Measurements from ENCODE around the gene EIF1B.

- TF ChIP-seq FOXA1 (IDR thresholded peaks at IDR 0.05): no peak
- TF ChIP-seq HDGF (IDR thresholded peaks at IDR 0.05; ENCODE audit: borderline replicate concordance): no peak
- TF ChIP-seq SP1 (IDR thresholded peaks at IDR 0.05): no peak
- TF ChIP-seq SUZ12 (IDR thresholded peaks at IDR 0.05): no peak
- no peak for TF ChIP-seq LEF1 (IDR thresholded peaks at IDR 0.05; ENCODE audit: borderline replicate concordance)
- TF ChIP-seq, protein P1, sequence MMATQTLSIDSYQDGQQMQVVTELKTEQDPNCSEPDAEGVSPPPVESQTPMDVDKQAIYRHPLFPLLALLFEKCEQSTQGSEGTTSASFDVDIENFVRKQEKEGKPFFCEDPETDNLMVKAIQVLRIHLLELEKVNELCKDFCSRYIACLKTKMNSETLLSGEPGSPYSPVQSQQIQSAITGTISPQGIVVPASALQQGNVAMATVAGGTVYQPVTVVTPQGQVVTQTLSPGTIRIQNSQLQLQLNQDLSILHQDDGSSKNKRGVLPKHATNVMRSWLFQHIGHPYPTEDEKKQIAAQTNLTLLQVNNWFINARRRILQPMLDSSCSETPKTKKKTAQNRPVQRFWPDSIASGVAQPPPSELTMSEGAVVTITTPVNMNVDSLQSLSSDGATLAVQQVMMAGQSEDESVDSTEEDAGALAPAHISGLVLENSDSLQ (IDR thresholded peaks at IDR 0.05): no peak
- TF ChIP-seq ZNF384 (IDR thresholded peaks at IDR 0.05): no peak
- TF ChIP-seq NFRKB (IDR thresholded peaks at IDR 0.05): no peak
- no peak for TF ChIP-seq ELF4 (IDR thresholded peaks at IDR 0.05)
These were observed 40.5 kb upstream of the EIF1B start for GRCh38 chr3:40268802-40269524.
